ENCODE data around the gene DNAJB6.
A peak's percentile ranks its signal among the peaks of the same experiment; 100 is the strongest.

Gene DNAJB6

GRCh38 chr7:157431173-157431950, 94.6 kb downstream of the DNAJB6 start:
- no peak for DNase-seq

GRCh38 chr7:157431951-157432540, 95.2 kb downstream of the DNAJB6 start:
- no peak for DNase-seq

DNA sequence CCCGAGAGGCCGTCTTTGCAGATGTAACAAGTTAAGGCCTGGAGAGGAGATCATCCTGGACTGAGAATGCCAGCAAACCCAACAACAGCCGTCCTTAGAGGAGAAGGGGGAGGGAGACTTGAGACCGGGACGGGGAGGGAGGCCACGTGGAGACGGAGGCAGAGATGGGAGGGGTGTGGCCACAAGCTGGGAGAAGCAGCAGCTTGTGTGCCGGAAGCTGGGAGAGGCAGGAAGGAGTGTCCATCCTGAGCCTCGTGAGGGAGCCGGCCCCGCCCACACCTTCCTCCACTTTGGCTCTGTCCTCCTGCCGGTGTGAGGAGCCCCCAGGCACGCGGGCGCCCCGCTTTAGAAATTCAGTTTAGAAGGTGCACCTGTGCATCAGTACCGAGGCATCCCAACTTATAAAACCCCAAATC, 95.7 kb downstream of the DNAJB6 start:
- DNase-seq = peak; percentile 80

GRCh38 chr7:157432957-157433576, 96.3 kb downstream of the DNAJB6 start:
- DNase-seq = peak; percentile 45

- no peak for DNase-seq
Observed at GRCh38 chr7:157433628-157434027, 96.8 kb downstream of the DNAJB6 start.

DNA sequence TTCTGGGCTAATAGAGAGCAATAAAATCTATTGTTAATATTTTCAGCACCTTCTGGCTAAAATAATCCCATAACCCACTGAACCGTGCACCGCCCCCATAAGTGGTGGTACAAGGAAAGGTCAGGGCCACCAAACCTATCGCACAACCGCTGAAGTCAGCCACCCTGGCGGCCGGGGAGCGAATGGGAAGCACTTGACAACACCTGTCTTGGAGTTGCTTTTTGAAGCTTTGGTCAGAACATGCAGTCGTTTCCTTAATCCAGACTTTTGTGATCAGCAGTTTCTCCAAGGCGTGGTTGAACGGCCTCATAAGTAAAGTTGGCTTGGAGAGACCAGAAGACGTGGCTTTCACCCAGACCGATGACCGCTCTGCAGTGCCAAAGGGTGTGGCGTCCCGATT, 97.4 kb downstream of the DNAJB6 start:
- no peak for DNase-seq

GRCh38 chr7:157434701-157435100, 97.9 kb downstream of the DNAJB6 start:
- no peak for DNase-seq

GRCh38 chr7:157436076-157436475, 99.3 kb downstream of the DNAJB6 start:
- no peak for DNase-seq

- no peak for DNase-seq
Observed at GRCh38 chr7:157436763-157437480, 100.1 kb downstream of the DNAJB6 start.

- DNase-seq = no peak
Observed at GRCh38 chr7:157437519-157438061, 100.8 kb downstream of the DNAJB6 start.

DNA sequence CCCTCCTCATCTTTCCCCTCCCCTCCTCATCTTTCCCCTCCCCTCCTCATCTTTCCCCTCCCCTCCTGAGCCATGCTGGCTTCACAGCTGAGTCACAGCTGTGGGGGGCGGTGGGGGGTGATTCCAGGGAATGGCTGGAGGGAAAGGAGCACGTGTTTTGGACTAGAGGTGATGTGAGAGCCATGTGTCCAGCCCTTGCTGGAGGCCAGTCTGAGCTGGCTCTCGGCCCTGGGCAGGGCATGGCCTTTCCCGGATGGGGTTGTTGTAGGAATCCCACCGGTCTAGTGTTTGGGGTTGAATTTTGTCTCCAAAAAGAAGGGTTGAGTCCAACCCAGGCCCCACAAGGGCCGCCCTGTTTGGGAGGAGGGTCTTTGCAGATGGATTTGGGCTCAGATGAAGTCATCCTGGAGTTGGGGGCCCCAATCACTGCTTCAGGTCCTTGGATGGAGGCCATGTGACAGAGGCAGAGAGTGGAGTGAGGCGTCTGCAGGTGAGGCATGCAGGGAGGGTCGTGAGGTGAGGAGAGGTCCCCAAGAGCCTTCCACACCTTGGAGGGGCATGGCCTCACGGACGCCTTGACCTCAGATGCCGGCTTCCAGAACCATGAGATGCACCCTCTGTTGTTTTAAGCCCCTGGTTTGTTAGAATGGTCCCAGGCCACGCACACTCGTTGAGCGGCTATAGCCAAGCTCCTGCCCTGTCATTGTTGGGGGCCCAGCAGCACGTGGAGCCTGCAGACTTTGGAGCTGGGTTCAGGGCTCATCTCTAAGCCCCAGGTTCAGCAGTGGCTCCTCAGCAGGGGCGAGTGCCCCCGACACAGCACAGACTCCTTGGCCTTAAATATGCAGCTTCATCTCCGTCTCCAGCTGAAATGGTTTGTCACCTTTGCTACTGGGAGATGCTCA, 101.6 kb downstream of the DNAJB6 start:
- DNase-seq = no peak

DNA sequence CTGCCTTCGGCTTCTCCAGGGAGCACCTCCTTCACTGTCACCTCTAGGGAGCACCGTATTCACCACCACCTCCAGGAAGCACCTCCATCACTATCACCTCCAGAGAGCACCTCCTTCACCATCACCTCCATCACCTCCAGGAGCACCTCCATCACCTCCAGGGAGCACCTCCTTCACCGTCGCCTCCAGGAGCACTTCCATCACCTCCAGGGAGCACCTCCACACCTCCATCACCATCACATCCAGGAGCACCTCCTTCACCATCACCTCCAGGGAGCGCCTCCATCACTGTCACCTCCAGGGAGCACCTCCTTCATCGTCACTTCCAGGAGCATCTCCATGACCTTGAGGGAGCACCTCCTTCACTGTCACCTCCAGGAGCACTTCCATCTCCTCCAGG, 102.3 kb downstream of the DNAJB6 start:
- DNase-seq = no peak

DNA sequence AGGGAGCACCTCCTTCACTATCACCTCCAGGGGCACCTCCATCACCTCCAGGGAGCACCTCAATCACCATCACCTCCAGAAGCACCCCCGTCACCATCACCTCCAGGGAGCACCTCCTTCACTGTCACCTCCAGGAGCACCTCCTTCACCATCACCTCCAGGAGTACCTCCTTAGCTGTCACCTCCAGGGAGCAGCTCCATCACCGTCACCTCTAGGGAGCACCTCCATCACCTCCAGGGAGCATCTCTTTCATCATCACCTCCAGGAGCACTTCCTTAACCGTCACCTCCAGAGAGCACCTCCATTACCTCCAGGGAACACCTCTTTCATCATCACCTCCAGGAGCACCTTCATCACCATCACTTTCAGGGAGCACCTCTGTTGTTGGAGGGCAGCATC, 103.0 kb downstream of the DNAJB6 start:
- DNase-seq = no peak

DNA sequence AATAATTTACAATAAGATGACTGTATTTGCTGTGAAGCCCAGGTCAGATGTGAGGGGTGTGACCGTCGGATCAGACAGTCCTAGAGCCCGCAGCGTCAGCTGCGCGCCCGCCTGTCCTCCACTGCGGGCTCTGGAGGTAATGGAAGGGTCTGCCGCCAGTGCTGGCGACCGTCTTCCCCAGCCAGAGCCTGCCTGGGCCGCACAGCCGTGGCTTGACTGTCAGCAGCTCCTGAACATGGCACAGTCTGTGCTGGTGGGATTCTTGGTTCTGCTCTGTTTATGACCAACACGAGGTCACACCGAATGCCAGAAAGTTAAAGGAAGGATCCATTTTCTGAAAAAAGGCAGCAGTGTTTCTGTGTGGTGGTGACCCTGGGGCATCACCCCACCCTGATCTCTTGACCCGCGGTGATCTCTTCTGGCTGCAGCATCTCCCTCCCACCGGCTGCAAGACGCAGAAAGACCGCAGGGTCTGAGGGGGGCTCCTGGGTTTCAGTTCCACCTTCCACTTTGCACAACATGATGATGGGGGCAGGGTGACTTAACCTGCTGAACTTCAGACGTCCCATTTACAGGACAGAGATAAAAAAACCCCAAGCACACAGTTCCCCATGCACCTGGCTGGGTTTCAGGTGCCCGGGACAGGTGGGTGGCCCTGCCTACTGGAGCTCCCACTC, 103.7 kb downstream of the DNAJB6 start:
- DNase-seq = no peak

DNA sequence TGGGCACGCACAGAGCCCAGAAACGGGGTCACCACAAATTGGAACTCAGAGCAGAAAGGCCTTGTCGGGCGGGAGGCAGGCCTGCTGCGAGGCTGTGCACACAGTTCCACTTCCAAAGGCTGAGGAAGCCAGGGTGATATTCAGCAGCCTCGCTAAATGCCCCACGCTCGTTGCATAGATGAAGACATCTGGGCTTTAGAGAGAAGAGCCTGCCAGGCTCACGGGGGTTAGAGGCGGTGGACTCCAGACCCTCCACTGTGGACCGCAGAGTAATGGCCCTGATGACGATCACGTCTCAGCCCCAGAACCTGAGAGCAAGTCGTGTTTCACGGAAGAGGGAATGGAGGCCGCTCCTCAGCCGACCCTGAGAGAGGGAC, 104.2 kb downstream of the DNAJB6 start:
- DNase-seq = no peak

GRCh38 chr7:157442456-157442855, 105.7 kb downstream of the DNAJB6 start:
- DNase-seq = no peak

DNA sequence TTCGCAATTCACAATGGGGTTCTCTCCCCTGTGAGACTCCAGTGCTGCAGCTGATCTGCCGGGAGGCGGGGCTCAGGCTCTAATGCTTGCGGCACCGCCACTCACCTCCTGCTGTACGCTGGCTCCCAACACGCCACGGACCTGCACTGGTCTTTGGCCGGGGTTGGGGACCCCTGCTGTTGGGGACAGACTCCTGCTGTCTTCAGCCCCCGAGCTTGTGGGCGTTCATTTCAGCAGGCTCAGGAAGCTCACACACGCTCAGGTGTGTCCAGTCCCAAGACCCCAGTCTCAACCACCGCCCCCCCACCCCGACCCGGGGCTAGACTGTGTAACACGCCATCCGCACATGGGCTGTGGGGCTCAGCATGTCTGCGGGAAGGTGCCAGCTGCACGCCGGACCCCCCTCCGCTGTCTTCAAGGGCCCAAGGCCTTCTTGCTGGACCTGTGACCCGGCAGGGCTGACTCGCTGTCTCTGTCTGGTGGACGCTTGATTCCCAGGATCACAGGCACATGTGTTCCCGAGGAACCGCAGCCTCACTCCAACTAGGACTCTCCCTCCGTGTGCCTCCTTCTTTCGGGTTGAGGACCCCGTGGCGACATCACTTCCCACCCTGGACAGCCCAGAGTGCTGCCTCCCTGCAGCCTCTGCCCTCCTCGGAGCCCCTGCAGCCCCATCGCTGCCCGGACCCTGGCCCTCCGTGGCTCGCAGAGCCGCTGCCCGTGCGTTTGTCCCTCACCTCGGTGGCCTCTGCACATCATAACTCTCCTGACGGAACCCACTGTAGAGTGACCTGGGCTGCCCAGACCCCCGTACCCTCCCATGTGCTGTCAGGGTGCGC, 106.4 kb downstream of the DNAJB6 start:
- no peak for DNase-seq

GRCh38 chr7:157444011-157444842, 107.4 kb downstream of the DNAJB6 start:
- no peak for DNase-seq

- no peak for DNase-seq
Observed at GRCh38 chr7:157444843-157445135, 108.0 kb downstream of the DNAJB6 start.
